IMR-90 (cell line): ENCODE data around the gene DARS1. TPM values are rescaled to one million over a fixed set of nuclear protein-coding genes. Genes with fewer than 3 reads are reported as not detected.

Experiments used
- ATAC-seq: fragments of 200-7000 bp; cut with Tn5 transposase; 2 replicates; pipeline ENCODE4 v1.9.1; 2020; ENCODE audit warnings: low read depth, mild to moderate bottlenecking, moderate library complexity
- BruUV-seq: library from RNA; stranded (reverse); fragments of 400-500 nt; replicated peaks from 2 replicates; lab custom pipeline; 2021; lab: Mats Ljungman, UMichigan
- CTCF ChIA-PET: fragments of 300-600 bp; formaldehyde crosslinking; extraction: SDS; loops from one replicate; lab custom pipeline; 2021; ENCODE audit warnings: antibody characterized with exemption; lab: Yijun Ruan, JAX
- POLR2A ChIA-PET: fragments of 300-600 bp; sonication (Branson Sonifier 250); formaldehyde crosslinking; loops from one replicate; lab custom pipeline; 2022; ENCODE audit warnings: antibody characterized with exemption; ENCODE audit not compliant: unreplicated experiment; lab: Charles Lee
- DNase-seq: peaks from one replicate; pipeline ENCODE4 v3.0.0; 2013
- H2AFZ ChIP-seq: replicated peaks from 2 replicates; pipeline ENCODE3; 2013; ENCODE audit warnings: low read length, mild to moderate bottlenecking; ENCODE audit not compliant: poor library complexity
- H2AK5ac ChIP-seq: 2 replicates; pipeline ENCODE4 v1.6.1; 2013; ENCODE audit warnings: low read depth, low read length, inconsistent platforms
- H2AK9ac ChIP-seq: replicated peaks from 2 replicates; pipeline ENCODE3; 2013; ENCODE audit warnings: mild to moderate bottlenecking, low read depth, low read length, moderate library complexity; ENCODE audit not compliant: poor library complexity
- H2BK120ac ChIP-seq: 2 replicates; pipeline ENCODE4 v1.6.1; 2013; ENCODE audit warnings: low read depth, low read length, inconsistent platforms
- H2BK15ac ChIP-seq: 3 replicates; pipeline ENCODE4 v1.6.1; 2013; ENCODE audit warnings: low read depth, low read length, inconsistent platforms
- H2BK20ac ChIP-seq: 2 replicates; pipeline ENCODE4 v1.6.1; 2013; ENCODE audit warnings: low read depth, mild to moderate bottlenecking, inconsistent platforms, low read length, moderate library complexity
- H2BK5ac ChIP-seq: 2 replicates; pipeline ENCODE4 v1.6.1; 2013; ENCODE audit warnings: mild to moderate bottlenecking, low read depth, low read length, inconsistent platforms; ENCODE audit not compliant: poor library complexity, severe bottlenecking
- H3K14ac ChIP-seq: replicated peaks from 2 replicates; pipeline ENCODE4 v1.6.1; 2013; ENCODE audit warnings: low read depth, low read length, inconsistent platforms
- H3K18ac ChIP-seq: 2 replicates; pipeline ENCODE4 v1.6.1; 2013; ENCODE audit warnings: low read depth, low read length, control low read depth
- H3K23ac ChIP-seq: 2 replicates; pipeline ENCODE4 v1.6.1; 2013; ENCODE audit warnings: low read depth, low read length, inconsistent platforms
- H3K27ac ChIP-seq: 2 replicates; pipeline ENCODE4 v1.5.1; 2013; ENCODE audit warnings: mild to moderate bottlenecking, control low read depth, low read length; ENCODE audit not compliant: insufficient read depth
- H3K27me3 ChIP-seq: 2 replicates; pipeline ENCODE4 v1.6.1; 2013; ENCODE audit warnings: low read length; ENCODE audit not compliant: control insufficient read depth, insufficient read depth
- H3K36me3 ChIP-seq: 2 replicates; pipeline ENCODE4 v1.6.1; 2013; ENCODE audit warnings: low read length, mixed read lengths; ENCODE audit not compliant: control insufficient read depth, insufficient read depth
- H3K4ac ChIP-seq: 2 replicates; pipeline ENCODE4 v1.6.1; 2013; ENCODE audit warnings: low read depth, low read length, inconsistent platforms
- H3K4me1 ChIP-seq: 2 replicates; pipeline ENCODE4 v1.6.1; 2013; ENCODE audit warnings: low read length, mixed read lengths; ENCODE audit not compliant: control insufficient read depth, insufficient read depth
- H3K4me2 ChIP-seq: 2 replicates; pipeline ENCODE4 v1.6.1; 2013; ENCODE audit warnings: low read depth, mild to moderate bottlenecking, control low read depth, low read length, moderate library complexity
- H3K4me3 ChIP-seq: 2 replicates; pipeline ENCODE4 v1.5.1; 2013; ENCODE audit warnings: low read depth, mild to moderate bottlenecking, control low read depth, low read length, moderate library complexity; ENCODE audit not compliant: insufficient read depth
- H3K56ac ChIP-seq: 2 replicates; pipeline ENCODE4 v1.6.1; 2013; ENCODE audit warnings: low read length, inconsistent platforms; ENCODE audit not compliant: insufficient read depth; ENCODE audit errors: extremely low read depth
- H3K79me1 ChIP-seq, 2 experiments: 2 replicates each; pipeline ENCODE4 v1.6.1; 2013; ENCODE audit warnings: low read length in 2 of 2, inconsistent platforms in 1 of 2, low read depth in 1 of 2
- H3K9ac ChIP-seq: 2 replicates; pipeline ENCODE4 v1.6.1; 2013; ENCODE audit warnings: low read depth, low read length, control low read depth
- H3K9me1 ChIP-seq: 2 replicates; pipeline ENCODE4 v1.6.1; 2013; ENCODE audit warnings: low read length, inconsistent platforms; ENCODE audit not compliant: insufficient read depth
- H3K9me3 ChIP-seq: 2 replicates; pipeline ENCODE4 v1.6.1; 2013; ENCODE audit warnings: low read length; ENCODE audit not compliant: control insufficient read depth, insufficient read depth
- H4K20me1 ChIP-seq: 2 replicates; pipeline ENCODE4 v1.6.1; 2013; ENCODE audit warnings: low read length, inconsistent platforms; ENCODE audit not compliant: insufficient read depth
- H4K5ac ChIP-seq: 2 replicates; pipeline ENCODE4 v1.6.1; 2013; ENCODE audit warnings: mild to moderate bottlenecking, low read depth, low read length, control low read depth
- H4K8ac ChIP-seq, 2 experiments: 2 replicates each; pipeline ENCODE4 v1.6.1; 2013; ENCODE audit warnings: low read depth in 2 of 2, low read length in 2 of 2, control low read depth in 1 of 2, inconsistent platforms in 1 of 2
- H4K91ac ChIP-seq: 2 replicates; pipeline ENCODE4 v1.6.1; 2013; ENCODE audit warnings: low read depth, low read length, inconsistent platforms; ENCODE audit not compliant: insufficient read depth
- CEBPB ChIP-seq: IDR thresholded peaks from 2 replicates; pipeline ENCODE4 v1.6.1; 2012; ENCODE audit warnings: low read depth, low read length, improper control_type of control experiment
- CTCF ChIP-seq: conservative IDR thresholded peaks from 2 replicates; pipeline ENCODE4 v1.5.1; 2012; ENCODE audit warnings: mild to moderate bottlenecking, low read depth, low read length, improper control_type of control experiment
- ELK1 ChIP-seq: fragments of 150-350 bp; IDR thresholded peaks from 2 replicates; pipeline ENCODE4 v1.6.1; 2016; ENCODE audit warnings: low read depth, mild to moderate bottlenecking, low read length, moderate library complexity, borderline replicate concordance
- FOS ChIP-seq: fragments of 150-350 bp; IDR thresholded peaks from 2 replicates; pipeline ENCODE4 v1.6.1; 2016; ENCODE audit warnings: low read depth, low read length
- MAFK ChIP-seq: IDR thresholded peaks from 2 replicates; pipeline ENCODE4 v1.6.1; 2012; ENCODE audit warnings: low read depth, low read length, improper control_type of control experiment
- MAZ ChIP-seq: IDR thresholded peaks from 2 replicates; pipeline ENCODE4 v1.6.1; 2012; ENCODE audit warnings: low read depth, mild to moderate bottlenecking, low read length, improper control_type of control experiment, moderate library complexity, borderline replicate concordance
- MXI1 ChIP-seq: IDR thresholded peaks from 2 replicates; pipeline ENCODE4 v1.6.1; 2012; ENCODE audit warnings: low read depth, mild to moderate bottlenecking, low read length, moderate library complexity, borderline replicate concordance
- NFE2L2 ChIP-seq: fragments of 150-350 bp; IDR thresholded peaks from 2 replicates; pipeline ENCODE4 v1.6.1; 2016; ENCODE audit warnings: low read depth, mild to moderate bottlenecking, low read length
- POLR2A ChIP-seq: IDR thresholded peaks from 2 replicates; pipeline ENCODE4 v1.6.1; 2012; ENCODE audit warnings: mild to moderate bottlenecking, low read depth, low read length
- RAD21 ChIP-seq: IDR thresholded peaks from 2 replicates; pipeline ENCODE4 v1.6.1; 2012; ENCODE audit warnings: low read length, improper control_type of control experiment
- RCOR1 ChIP-seq: IDR thresholded peaks from 2 replicates; pipeline ENCODE4 v1.6.1; 2012; ENCODE audit warnings: mild to moderate bottlenecking, low read length, improper control_type of control experiment; ENCODE audit not compliant: insufficient replicate concordance
- USF2 ChIP-seq: fragments of 150-350 bp; IDR thresholded peaks from 2 replicates; pipeline ENCODE4 v1.6.1; 2017; ENCODE audit warnings: mild to moderate bottlenecking, antibody characterized with exemption, low read length, low read depth
- WGBS, 2 experiments: methylation state at CpG; one replicate each; pipeline versions ENCODE4 v1.1.5 to v1.1.7; 2013; ENCODE audit warnings: missing lambda C conversion rate in 2 of 2; ENCODE audit not compliant: insufficient read length in 1 of 2; ENCODE audit errors: extremely low coverage in 2 of 2; 5-methylcytosine and 5-hydroxymethylcytosine counted together
- dilution Hi-C: fragments of 300-500 bp; cut with HindIII; formaldehyde crosslinking; loops from one replicate; pipeline ENCODE4 v1.14.3; 2018; ENCODE audit warnings: low sequenced_read_pairs; ENCODE audit not compliant: unreplicated experiment
- in situ Hi-C: fragments of 300-500 bp; cut with MboI; formaldehyde crosslinking; loops from 3 replicates; pipeline ENCODE4 v1.14.3; 2019; ENCODE audit warnings: low sequenced_read_pairs, inconsistent platforms, mixed read lengths
- intact Hi-C: fragments of 100-400 bp; cut with micrococcal nuclease; formaldehyde crosslinking; loops from 2 replicates; pipeline ENCODE4 v1.10.0; 2022
- polyA plus RNA-seq, 3 experiments: library from polyadenylated mRNA; depleted of rRNA; stranded (reverse); fragments of >200 nt; gene quantifications; 2 replicates each; pipeline ENCODE4 v1.2.3, GENCODE V29; 2012; ENCODE audit warnings: low replicate concordance in 1 of 3
- total RNA-seq: library from RNA; depleted of rRNA; stranded (reverse); fragments of >200 nt; gene quantifications from 2 replicates; pipeline ENCODE4 v1.2.3, GENCODE V29; 2012

The DARS1 gene
- total and polyA plus RNA-seq, 2 of the 4 experiments (the other 2 are of a cell fraction), result 56.5 to 66.5 TPM

- Histone ChIP-seq H3K4me2 (no peak overlapping the region), H3K23ac (no peak overlapping the region), H3K27me3 (peaks cover 9% of the 10 kb centered on the region), H3K4me3 (no peak overlapping the region), H3K4ac (no peak overlapping the region), H2BK15ac (no peak overlapping the region), H2BK5ac (no peak overlapping the region), H4K5ac (no peak overlapping the region), H2AK5ac (no peak overlapping the region), H4K91ac (no peak overlapping the region), H2AFZ (no peak overlapping the region), H3K18ac (no peak overlapping the region), H3K9me1 (no peaks in the 10 kb centered on the region), H3K14ac (no peak overlapping the region), H3K36me3 (no peaks in the 10 kb centered on the region), H3K9me3 (no peaks in the 10 kb centered on the region), H4K8ac (no peak overlapping the region), H3K56ac (no peak overlapping the region), H4K20me1 (no peaks in the 10 kb centered on the region), H3K79me1 (no peaks in the 10 kb centered on the region), H2BK20ac (no peak overlapping the region), H2BK120ac (no peak overlapping the region), H2AK9ac (no peak overlapping the region), H3K4me1 (no peaks in the 10 kb centered on the region), H3K9ac (no peak overlapping the region), H3K27ac (no peak overlapping the region)
- ATAC-seq, result no peak
- intact Hi-C loops (no loop called here), in situ Hi-C loops (no loop called here), dilution Hi-C loops (no loop called here)
- WGBS, 2 experiments, result no CpG with 5 or more reads among the region's 1 CpG
- CTCF ChIA-PET, result interaction anchor here (0.6 kb wide), 1 partner anchor 33 kb away, joined by 5 read pairs; no protein-coding TSS in a partner anchor
- DNase-seq, result no peak
- no peak for TF ChIP-seq MAFK
- TF ChIP-seq CTCF, result no peak
- no peak for TF ChIP-seq POLR2A
- no peak for TF ChIP-seq CEBPB
- no peak for TF ChIP-seq RCOR1
- no peak for TF ChIP-seq MXI1
- TF ChIP-seq USF2, result no peak
- TF ChIP-seq MAZ, result no peak
- TF ChIP-seq RAD21, result no peak
- no peak for TF ChIP-seq NFE2L2
- TF ChIP-seq FOS, result no peak
- no peak for TF ChIP-seq ELK1
- POLR2A ChIA-PET, result no interaction called here
- BruUV-seq, result no TSS peak
Measured at GRCh38 chr2:136015699-136016098, 30.3 kb upstream of the DARS1 start.
